ENCODE data around the gene PLAAT2.
"Not testable (repeated sequence)": the region's sequence is repeated elsewhere in the genome, so short reads cannot be mapped to it uniquely, and the experiment has no call there.

Gene PLAAT2

GRCh38 chr11:63563201-63564055 lies at the start of gene PLAAT2:
TSS of gene PLAAT2 (minus strand) at chr11:63563379. CDS start at chr11:63563324, 55 bp downstream.
- no peak for DNase-seq

DNA sequence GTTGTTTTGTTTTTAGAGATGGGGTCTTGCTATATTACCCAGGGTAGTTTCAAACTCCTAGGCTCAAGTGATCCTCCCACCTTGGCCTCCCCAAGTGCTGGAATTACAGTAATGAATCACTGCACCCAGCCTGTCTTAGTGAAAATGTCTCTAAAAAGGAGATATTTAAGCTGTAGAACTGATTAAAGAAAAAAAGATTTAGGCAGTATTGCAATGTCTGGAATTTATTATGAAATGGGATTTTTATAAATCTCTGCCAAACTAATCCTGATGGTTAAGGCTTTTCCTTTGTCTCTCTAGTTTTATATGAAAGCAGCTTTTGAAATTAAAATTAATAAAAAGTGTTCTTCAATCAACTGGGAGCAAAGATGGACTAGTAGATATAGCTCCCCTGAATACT lies 49.0 kb upstream of the PLAAT2 start:
- no peak for DNase-seq

GRCh38 chr11:63611395-63611747 lies 48.2 kb upstream of the PLAAT2 start:
- DNase-seq: no peak

GRCh38 chr11:63610604-63611394 lies 47.6 kb upstream of the PLAAT2 start:
- DNase-seq: no peak

- DNase-seq: no peak
Measured at GRCh38 chr11:63609971-63610580, 46.9 kb upstream of the PLAAT2 start.

- no peak for DNase-seq
Measured at GRCh38 chr11:63609536-63609935, 46.4 kb upstream of the PLAAT2 start.

- DNase-seq: no peak
Measured at GRCh38 chr11:63608353-63609345, 45.5 kb upstream of the PLAAT2 start.

GRCh38 chr11:63603180-63603518 lies 40.0 kb upstream of the PLAAT2 start:
- DNase-seq: no peak

GRCh38 chr11:63602290-63603179 lies 39.4 kb upstream of the PLAAT2 start:
- not testable (repeated sequence) for DNase-seq

- DNase-seq: no peak
Measured at GRCh38 chr11:63599211-63600122, 36.3 kb upstream of the PLAAT2 start.

- DNase-seq: no peak
Measured at GRCh38 chr11:63598556-63598955, 35.4 kb upstream of the PLAAT2 start.

GRCh38 chr11:63595296-63595695 lies 32.1 kb upstream of the PLAAT2 start:
- no peak for DNase-seq

DNA sequence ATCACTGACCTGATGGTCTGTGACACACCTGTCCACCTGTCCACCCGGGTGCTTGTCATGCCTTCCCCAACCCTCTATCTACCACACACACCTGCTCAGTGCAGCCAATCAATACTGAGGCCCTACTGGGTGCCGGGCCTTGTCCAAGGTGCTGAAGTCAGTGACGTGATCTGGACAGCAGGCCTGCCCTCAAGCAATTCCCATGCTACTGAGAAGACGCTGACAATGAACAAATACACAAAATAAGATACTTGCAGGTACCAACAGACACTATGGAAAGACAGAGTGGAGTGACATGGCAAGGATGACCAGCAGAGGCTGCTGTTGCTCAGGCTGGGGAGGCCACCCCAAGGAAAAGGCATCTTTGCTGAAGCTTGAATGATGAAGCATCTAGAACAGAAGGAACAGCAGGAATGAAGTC lies 29.8 kb upstream of the PLAAT2 start:
- DNase-seq: no peak

DNA sequence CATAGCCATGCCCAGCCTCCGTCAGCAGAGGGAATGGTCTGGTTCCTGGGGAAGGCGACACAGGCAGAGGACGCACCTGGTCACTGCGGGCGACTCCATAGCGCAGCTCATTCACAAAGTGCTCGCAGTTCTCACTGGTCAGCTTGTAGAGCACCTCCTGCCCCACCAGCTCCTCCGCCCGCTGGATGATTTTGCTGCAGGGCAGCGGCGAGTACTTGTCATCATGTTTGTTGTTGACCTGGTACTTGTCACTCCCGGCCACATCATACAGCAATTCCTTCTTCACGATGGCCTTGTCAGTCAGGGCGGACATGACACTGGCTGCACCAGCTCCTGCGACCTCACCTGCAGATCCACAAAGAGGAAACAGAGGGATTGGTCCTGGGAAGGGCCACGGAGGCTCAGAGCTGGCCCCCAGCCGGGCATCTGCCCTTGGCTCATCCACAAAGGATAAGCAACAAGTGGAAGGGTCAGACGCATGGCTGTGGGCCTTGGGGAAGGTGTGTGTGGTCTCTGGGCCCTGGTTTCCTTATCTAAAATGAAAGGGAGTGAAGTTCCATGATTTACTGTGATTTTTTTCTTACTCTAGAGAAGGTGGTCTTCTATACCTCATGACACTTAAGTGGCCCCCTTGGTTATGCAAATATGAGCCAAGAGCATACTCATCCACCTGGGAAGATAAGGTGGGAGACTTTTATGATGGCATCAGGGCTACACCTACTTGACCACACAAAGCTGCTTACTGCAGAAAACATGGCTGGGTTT lies 27.0 kb upstream of the PLAAT2 start:
- no peak for DNase-seq

DNA sequence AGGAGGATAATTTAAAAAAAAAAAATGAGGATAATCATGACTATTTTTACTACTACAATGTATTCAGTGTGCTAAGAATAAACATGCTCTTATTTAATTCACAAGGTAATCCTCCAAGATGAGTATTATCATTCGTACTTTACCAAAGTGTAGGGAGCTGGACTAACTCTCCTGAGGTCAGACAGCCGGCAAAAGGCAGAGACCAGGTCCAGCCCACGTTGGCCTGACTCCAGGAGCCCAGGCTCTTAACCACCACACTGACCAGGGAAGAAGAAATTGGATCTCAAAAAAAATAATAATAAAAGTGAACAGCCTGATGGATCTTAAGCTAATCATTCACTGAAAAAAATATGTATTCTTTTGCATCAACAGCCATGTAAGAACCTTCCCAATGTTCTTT lies 25.8 kb upstream of the PLAAT2 start:
- no peak for DNase-seq

DNA sequence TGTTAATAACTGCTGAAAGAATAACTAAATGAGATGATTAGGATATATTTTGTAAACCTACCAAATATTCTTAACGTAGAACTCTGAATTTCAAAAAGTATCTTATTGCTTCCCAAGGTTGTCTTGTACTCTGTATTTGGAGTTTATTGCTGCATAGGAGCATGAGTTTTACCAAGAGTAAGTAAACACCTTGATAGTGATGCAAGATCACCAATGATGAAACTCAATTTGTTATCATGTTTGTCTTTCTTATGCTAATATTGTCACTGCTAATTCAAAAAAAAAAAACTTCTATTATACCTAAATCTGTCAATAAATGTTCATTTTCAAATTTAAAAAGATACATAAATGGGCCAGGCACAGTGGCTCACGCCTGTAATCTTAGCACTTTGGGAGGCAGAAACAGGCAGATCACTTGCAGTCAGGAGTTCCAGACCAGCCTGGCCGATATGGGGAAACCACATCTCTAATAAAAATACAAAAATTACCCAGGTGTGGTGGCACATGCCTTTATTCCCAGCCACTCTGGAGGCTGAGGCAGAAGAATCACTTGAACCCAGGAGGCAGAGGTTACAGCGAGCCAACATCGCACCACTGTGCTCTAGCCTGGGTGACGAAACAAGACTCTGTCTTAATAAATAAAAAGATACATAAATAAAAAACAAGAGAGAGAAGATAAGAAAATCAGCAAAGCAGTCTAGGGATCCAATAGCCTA lies 23.4 kb upstream of the PLAAT2 start:
- no peak for DNase-seq

GRCh38 chr11:63583357-63583677 lies 20.1 kb upstream of the PLAAT2 start:
- no peak for DNase-seq

DNA sequence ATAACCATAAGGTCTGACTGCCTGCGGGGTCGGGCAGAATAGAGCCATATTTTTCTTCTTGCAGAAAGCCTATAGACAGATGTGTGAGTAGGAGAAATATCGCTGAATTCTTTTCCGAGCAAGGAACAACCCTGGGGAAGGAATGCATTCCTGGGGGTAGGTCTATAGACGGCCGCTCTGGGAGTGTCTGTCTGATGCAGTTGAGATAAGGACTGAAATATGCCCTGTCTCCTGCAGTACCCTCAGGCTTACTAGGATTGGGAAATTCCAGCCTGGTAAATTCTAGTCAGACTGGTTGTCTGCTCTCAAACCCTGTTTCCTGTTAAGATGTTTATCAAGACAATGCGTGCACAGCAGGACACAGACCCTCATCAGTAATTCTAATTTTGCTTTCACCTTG lies 18.0 kb upstream of the PLAAT2 start:
- not testable (repeated sequence) for DNase-seq

DNA sequence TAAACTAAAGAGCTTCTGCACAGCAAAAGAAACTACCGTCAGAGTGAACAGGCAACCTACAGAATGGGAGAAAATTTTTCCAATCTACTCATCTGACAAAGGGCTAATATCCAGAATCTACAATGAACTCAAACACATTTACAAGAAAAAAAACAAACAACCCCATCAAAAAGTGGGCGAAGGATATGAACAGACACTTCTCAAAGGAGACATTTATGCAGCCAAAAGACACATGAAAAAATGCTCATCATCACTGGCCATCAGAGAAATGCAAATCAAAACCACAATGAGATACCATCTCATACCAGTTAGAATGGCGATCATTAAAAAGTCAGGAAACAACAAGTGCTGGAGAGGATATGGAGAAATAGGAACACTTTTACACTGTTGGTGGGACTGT lies 15.7 kb upstream of the PLAAT2 start:
- not testable (repeated sequence) for DNase-seq
